GM03348 (cell line): Measurements from ENCODE around the gene NEDD4L.

Experiments
- DNase-seq: peaks from one replicate; pipeline ENCODE4 v3.0.0; 2012; ENCODE audit warnings: low spot score

Gene NEDD4L

GRCh38 chr18:58212274-58212673 lies 168.2 kb downstream of the NEDD4L start:
- no peak for DNase-seq

GRCh38 chr18:58213440-58213839 lies 169.4 kb downstream of the NEDD4L start:
- DNase-seq = peak; percentile 87

GRCh38 chr18:58215011-58215410 lies 171.0 kb downstream of the NEDD4L start:
- DNase-seq = no peak

GRCh38 chr18:58216071-58216481 lies 172.1 kb downstream of the NEDD4L start:
- no peak for DNase-seq

GRCh38 chr18:58217052-58217451 lies 173.0 kb downstream of the NEDD4L start:
- no peak for DNase-seq

- DNase-seq = no peak
Observed at GRCh38 chr18:58218117-58218516, 174.1 kb downstream of the NEDD4L start.

- no peak for DNase-seq
Observed at GRCh38 chr18:58221060-58221725, 177.2 kb downstream of the NEDD4L start.

- no peak for DNase-seq
Observed at GRCh38 chr18:58222432-58223125, 178.6 kb downstream of the NEDD4L start.

GRCh38 chr18:58223717-58224424 lies 179.8 kb downstream of the NEDD4L start:
- DNase-seq = peak; percentile 71

- DNase-seq = no peak
Observed at GRCh38 chr18:58224425-58224750, 180.4 kb downstream of the NEDD4L start.

GRCh38 chr18:58225101-58225500 lies 181.1 kb downstream of the NEDD4L start:
- no peak for DNase-seq

- DNase-seq = no peak
Observed at GRCh38 chr18:58226429-58226828, 182.4 kb downstream of the NEDD4L start.

- DNase-seq = no peak
Observed at GRCh38 chr18:58227361-58227930, 183.4 kb downstream of the NEDD4L start.

- DNase-seq = no peak
Observed at GRCh38 chr18:58228176-58228575, 184.2 kb downstream of the NEDD4L start.

- no peak for DNase-seq
Observed at GRCh38 chr18:58228762-58229161, 184.7 kb downstream of the NEDD4L start.

- no peak for DNase-seq
Observed at GRCh38 chr18:58229162-58229561, 185.1 kb downstream of the NEDD4L start.

GRCh38 chr18:58230438-58231179 lies 186.6 kb downstream of the NEDD4L start:
- DNase-seq = no peak

GRCh38 chr18:58231930-58232329 lies 187.9 kb downstream of the NEDD4L start:
- no peak for DNase-seq

GRCh38 chr18:58232668-58233067 lies 188.6 kb downstream of the NEDD4L start:
- no peak for DNase-seq

GRCh38 chr18:58234359-58234741 lies 190.3 kb downstream of the NEDD4L start:
- DNase-seq = no peak

- DNase-seq = no peak
Observed at GRCh38 chr18:58235001-58235436, 191.0 kb downstream of the NEDD4L start.

- DNase-seq = no peak
Observed at GRCh38 chr18:58239879-58240278, 195.9 kb downstream of the NEDD4L start.
